Measurements from ENCODE around the gene CEP72.
"Not testable (repeated sequence)": the region's sequence is repeated elsewhere in the genome, so short reads cannot be mapped to it uniquely, and the experiment has no call there.

DNA sequence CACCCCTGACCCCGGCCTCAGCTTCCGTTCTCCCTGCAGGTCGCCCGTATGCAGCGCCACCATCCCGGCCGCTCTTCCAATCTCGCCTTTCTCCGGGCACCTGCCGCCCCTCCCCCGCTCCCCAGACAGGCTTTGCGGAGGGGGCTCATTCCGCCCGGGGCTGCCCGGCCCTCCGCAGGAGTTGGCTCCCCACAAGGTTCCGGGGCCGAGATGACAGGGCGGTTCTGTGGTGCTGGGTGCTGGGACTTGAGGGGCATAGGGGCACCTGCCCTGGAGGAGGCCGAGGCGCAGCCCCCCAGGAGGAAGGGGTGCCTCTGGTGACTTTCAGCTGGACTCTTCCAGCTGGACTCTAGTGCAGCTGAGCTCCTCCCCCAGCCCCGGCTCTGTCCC lies 81.9 kb downstream of the CEP72 start:
- TF ChIP-seq POLR2A (IDR thresholded peaks at IDR 0.05; ENCODE audit: low read length); GATA1 (IDR thresholded peaks at IDR 0.05; ENCODE audit: low read depth, low read length): not testable (repeated sequence)
